ENCODE measurements around the gene DGKD.

- TF ChIP-seq CTCF (IDR thresholded peaks at IDR 0.05): no peak
- no peak for TF ChIP-seq POLR2A (IDR thresholded peaks at IDR 0.05)
- TF ChIP-seq POLR2AphosphoS5 (IDR thresholded peaks at IDR 0.05): peak; percentile 88
Measured at GRCh38 chr2:233481368-233482142, 127.3 kb downstream of the DGKD start.

Data from prostate gland (tissue), 2 donors.